GM10266 (cell line): ENCODE results near the gene TRPM2.
"Not testable (repeated sequence)": the region's sequence is repeated elsewhere in the genome, so short reads cannot be mapped to it uniquely, and the experiment has no call there.

Experiments
- DNase-seq: peaks from one replicate; pipeline ENCODE4 v3.0.0; 2012; ENCODE audit errors: extremely low spot score
- CTCF ChIP-seq: IDR thresholded peaks from 2 replicates; pipeline ENCODE4 v1.5.1; 2012; ENCODE audit warnings: mild to moderate bottlenecking, low read depth; ENCODE audit not compliant: control insufficient read depth, insufficient read depth; ENCODE audit errors: missing control alignments

Gene TRPM2

GRCh38 chr21:44414291-44415072, 61.1 kb downstream of the TRPM2 start:
- TF ChIP-seq CTCF: no peak
- no peak for DNase-seq

- TF ChIP-seq CTCF: no peak
- DNase-seq: no peak
Observed at GRCh38 chr21:44415073-44416025, 61.9 kb downstream of the TRPM2 start.

DNA sequence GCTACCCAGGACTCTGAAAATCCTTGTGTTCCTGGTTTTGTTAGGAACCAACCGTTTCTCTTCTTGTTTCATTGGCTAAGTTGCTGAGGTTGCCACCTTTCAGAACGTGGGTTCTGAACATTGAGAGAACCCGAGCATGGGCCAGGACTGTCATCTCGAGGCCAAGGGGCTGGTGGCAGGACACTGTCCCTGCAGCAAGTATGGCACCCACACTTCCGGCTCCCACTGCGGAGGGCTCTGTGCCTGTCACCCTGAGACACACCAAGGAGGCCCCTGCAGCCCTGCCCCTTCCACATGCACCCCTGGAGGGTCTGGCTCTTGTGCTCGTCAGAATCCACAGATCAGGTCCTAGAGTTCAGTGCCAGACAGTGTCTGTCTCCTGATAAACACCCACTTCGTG, 62.8 kb downstream of the TRPM2 start:
- DNase-seq: no peak
- TF ChIP-seq CTCF: no peak

- DNase-seq: not testable (repeated sequence)
Observed at GRCh38 chr21:44417621-44418107, 64.2 kb downstream of the TRPM2 start.

GRCh38 chr21:44418108-44418875, 64.9 kb downstream of the TRPM2 start:
- DNase-seq: no peak
- TF ChIP-seq CTCF: no peak

GRCh38 chr21:44418876-44419230, 65.4 kb downstream of the TRPM2 start:
- no peak for TF ChIP-seq CTCF
- no peak for DNase-seq

DNA sequence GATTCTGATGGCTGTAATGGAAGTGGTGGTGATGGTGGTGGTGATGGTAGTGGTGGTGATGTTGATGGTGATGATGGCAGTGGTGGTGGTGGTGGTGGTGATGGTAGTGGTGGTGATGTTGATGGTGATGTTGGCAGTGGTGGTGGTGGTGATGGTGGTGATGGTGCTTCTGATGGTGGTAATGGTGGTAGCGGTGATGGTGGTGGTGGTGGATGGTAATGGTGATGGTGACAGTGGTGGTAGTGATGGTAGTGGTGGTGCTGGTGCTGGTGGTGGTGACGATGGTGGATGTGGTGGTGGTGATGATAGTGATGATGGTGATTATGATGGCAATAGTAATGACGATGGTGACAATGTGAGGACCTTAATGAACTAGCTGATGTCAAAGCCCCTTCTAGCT, 66.3 kb downstream of the TRPM2 start:
- no peak for DNase-seq
- no peak for TF ChIP-seq CTCF
